ENCODE data around the gene FMN1.

FMN1 gene

GRCh38 chr15:33209575-33210481 lies 15.3 kb upstream of the FMN1 start:
- no peak overlapping the region for H3K4me3 ChIP-seq (ENCODE audit: control insufficient read depth, low read depth, low read length)
- TF ChIP-seq, protein P1, sequence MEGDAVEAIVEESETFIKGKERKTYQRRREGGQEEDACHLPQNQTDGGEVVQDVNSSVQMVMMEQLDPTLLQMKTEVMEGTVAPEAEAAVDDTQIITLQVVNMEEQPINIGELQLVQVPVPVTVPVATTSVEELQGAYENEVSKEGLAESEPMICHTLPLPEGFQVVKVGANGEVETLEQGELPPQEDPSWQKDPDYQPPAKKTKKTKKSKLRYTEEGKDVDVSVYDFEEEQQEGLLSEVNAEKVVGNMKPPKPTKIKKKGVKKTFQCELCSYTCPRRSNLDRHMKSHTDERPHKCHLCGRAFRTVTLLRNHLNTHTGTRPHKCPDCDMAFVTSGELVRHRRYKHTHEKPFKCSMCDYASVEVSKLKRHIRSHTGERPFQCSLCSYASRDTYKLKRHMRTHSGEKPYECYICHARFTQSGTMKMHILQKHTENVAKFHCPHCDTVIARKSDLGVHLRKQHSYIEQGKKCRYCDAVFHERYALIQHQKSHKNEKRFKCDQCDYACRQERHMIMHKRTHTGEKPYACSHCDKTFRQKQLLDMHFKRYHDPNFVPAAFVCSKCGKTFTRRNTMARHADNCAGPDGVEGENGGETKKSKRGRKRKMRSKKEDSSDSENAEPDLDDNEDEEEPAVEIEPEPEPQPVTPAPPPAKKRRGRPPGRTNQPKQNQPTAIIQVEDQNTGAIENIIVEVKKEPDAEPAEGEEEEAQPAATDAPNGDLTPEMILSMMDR (IDR thresholded peaks at IDR 0.05; ENCODE audit: control insufficient read depth, insufficient read depth, low read depth, low read length, missing control alignments), result no peak
- no peak for DNase-seq (ENCODE audit: low read depth)

DNA sequence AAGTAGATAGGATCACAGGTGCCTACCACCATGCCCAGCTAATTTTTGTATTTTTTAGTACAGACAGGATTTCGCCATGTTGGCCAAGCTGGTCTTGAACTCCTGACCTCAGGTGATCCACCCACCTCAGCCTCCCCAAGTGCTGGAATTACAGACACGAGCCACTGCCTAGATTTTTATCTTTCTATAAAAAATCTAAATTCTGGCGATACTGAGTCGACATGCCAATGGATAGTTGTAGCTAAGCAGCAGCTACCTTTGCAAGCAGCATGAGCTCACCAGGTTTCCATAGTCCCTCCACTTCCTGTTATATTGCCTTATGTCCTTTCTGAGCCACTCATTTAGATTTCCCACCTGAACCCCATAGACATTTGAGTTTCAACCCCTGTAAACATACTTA lies 13.1 kb upstream of the FMN1 start:
- TF ChIP-seq, protein P1 (IDR thresholded peaks at IDR 0.05; ENCODE audit: control insufficient read depth, insufficient read depth, low read depth, low read length, missing control alignments), result no peak
- DNase-seq (ENCODE audit: low read depth), result no peak
- H3K4me3 ChIP-seq (ENCODE audit: control insufficient read depth, low read depth, low read length), result no peak overlapping the region

DNA sequence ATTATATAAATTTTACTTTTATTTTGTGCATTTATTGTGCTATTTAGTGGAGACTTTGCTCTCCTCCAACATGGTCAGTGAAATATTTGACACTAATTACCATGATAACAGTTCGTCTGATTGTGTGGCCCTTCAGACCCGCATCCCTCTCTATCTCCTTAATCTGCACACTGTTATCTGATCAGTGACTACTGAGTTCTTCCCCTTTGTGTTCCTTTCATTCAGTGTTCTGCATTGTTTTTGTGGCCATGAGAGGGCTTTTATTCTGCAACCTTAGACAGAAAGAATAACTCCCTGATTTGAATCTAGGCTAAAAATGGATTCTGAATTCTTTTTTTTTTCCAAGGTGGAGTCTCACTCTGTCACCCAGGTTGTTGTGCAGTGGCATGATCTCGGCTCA lies 11.9 kb upstream of the FMN1 start:
- TF ChIP-seq, protein P1 (IDR thresholded peaks at IDR 0.05; ENCODE audit: control insufficient read depth, insufficient read depth, low read depth, low read length, missing control alignments), result no peak

DNA sequence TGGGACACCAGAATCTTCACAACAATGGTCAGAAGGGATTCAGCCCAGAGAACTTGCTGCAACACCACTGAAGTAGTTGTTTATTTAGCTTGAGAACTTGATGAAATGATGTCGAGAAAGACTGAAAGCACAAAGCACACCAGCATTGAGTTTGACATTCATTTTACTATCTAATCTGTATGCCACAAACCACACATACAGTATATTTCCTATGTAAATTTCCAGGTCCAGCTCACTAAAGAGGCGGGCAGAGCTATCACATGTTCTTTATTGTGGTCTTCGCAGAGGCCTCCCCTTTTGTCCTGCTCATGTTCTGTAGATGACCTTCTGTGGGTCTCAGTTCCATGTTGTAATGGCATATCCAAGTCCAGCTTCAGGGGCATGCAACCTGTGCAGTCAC lies 10.4 kb upstream of the FMN1 start:
- TF ChIP-seq, protein P1 (IDR thresholded peaks at IDR 0.05; ENCODE audit: control insufficient read depth, insufficient read depth, low read depth, low read length, missing control alignments), result no peak
- H3K4me3 ChIP-seq (ENCODE audit: control insufficient read depth, low read depth, low read length), result no peak overlapping the region
- no peak for DNase-seq (ENCODE audit: low read depth)

More for the DNA sequence above, 11.9 kb upstream of the FMN1 start:
- no peak for DNase-seq (ENCODE audit: low read depth)
- H3K4me3 ChIP-seq (ENCODE audit: control insufficient read depth, low read depth, low read length), result no peak overlapping the region

DNA sequence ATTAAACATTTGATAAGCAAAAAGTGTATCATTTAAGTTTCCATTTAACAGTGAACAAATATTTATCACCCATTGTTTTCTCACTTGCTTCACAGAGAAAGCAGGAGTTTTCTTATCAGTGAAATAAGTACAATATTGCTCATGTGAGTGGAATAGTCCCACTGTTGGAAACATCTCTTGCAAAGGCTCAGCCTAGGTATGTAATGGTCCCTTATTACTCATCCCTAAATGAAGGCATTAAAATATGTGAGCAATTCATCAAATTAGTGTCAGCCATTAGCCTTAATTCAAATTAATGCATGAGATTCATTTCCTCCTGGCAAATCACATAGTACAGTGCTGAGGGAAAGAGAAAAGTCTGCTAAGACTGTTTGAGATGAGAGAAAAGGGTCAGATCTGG lies 9.6 kb upstream of the FMN1 start:
- DNase-seq (ENCODE audit: low read depth), result no peak
- TF ChIP-seq, protein P1 (IDR thresholded peaks at IDR 0.05; ENCODE audit: control insufficient read depth, insufficient read depth, low read depth, low read length, missing control alignments), result no peak
- H3K4me3 ChIP-seq (ENCODE audit: control insufficient read depth, low read depth, low read length), result no peak overlapping the region

- DNase-seq (ENCODE audit: low read depth), result no peak
- TF ChIP-seq, protein P1 (IDR thresholded peaks at IDR 0.05; ENCODE audit: control insufficient read depth, insufficient read depth, low read depth, low read length, missing control alignments), result no peak
- H3K4me3 ChIP-seq (ENCODE audit: control insufficient read depth, low read depth, low read length), result no peak overlapping the region; the same call in 1 of the 2 replicates
Observed at GRCh38 chr15:33201491-33202231, 7.1 kb upstream of the FMN1 start.

All from AG09309 (cell line).